Inferior parietal cortex (tissue), 1 donor: ENCODE measurements around the gene GFM1.

ENCODE experiments used
- DNase-seq: peaks from one replicate; pipeline ENCODE4 v3.0.0-alpha.2; 2016; ENCODE audit errors: extremely low spot score

The GFM1 gene

DNA sequence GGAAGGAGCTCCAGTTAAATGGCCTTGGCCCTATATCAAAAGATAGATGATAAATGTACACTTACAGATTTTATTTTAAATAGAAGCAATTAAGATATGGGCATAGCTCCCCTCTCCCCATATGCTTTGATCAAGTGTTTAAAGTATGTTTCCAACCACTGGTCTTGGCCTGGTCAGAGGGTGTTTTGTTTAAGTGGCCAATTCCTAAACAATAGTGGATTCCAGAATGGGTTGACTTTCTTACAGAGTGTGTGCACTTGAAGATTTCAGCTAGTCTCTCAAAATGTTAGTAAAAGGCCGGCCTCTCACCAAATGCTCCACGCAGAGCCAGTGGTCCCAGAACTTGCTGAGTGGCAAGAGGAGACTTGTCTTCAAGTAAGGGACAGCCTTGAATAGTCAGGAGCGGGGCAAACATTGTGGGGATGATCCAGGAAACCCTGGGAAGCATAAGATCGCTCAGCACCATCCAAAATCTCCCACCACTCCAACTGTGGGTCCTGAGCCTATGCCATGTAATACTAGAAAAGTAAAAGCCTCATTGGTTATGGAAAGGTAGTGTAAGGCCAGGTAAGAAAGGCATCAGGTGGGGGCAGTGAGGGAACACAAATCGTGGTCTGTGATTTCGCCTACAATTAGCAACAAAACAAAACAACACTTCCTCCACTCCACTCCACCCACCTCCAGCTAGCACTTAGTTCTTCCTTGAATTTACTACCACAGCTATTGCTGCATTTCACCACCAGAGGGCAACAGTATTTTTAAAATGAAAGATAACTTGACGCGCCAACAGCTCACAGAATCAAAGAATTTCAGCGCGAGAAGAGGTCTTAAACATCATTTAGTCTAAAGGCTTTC lies 83.1 kb downstream of the GFM1 start:
- peak; percentile 89 for DNase-seq

DNA sequence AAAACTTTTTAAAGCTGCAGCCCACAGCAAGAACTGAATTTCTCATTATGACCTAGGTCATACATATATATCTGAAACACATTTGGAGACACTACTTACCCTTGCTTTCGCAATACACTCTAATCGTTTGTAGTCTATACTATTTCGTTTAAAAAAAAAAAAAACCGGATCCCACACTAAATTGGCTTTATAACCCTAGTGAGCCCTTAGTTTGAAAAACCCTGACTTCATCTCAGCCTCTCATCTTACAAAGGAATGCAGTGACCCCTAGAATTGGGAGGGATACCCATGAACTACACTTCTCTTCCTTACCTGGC lies 83.7 kb downstream of the GFM1 start:
- DNase-seq = no peak

DNA sequence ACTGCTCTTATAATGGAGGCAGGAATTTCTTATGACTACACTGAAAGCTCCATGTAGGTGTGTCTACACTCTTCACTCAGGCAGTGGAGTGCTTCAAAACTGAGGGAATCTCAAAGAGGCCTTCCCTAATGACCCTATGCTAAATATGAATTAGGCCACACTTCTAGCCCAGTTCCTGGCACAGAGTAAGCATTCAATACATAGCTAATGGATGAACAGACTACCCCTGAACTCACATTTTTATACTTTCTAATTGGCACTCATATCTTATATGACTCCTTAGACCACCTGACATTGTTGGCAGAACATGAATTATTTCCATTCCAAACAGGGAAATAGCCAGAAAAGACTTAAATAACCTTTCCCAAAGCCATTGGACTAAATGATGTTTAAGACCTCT lies 84.5 kb downstream of the GFM1 start:
- no peak for DNase-seq

DNA sequence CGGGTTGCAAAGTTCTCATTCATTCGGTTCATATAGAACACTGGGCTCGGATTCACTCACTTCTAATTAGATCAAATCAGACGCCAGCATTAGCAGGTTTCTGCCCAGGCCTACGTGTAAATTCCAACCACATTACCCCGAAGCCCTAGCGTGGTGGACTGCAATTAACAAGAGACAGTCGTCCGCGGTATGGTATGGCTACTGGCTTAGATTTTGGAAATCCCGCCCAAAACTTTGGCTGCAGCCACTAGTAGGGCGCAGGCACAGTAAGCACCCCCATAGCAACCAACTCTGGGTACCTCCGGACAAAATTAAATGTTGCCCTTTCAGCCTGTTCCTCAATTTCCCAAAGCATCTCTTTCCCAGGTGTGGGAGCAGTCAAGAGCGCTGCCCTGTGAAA lies 87.2 kb downstream of the GFM1 start:
- DNase-seq = no peak

DNA sequence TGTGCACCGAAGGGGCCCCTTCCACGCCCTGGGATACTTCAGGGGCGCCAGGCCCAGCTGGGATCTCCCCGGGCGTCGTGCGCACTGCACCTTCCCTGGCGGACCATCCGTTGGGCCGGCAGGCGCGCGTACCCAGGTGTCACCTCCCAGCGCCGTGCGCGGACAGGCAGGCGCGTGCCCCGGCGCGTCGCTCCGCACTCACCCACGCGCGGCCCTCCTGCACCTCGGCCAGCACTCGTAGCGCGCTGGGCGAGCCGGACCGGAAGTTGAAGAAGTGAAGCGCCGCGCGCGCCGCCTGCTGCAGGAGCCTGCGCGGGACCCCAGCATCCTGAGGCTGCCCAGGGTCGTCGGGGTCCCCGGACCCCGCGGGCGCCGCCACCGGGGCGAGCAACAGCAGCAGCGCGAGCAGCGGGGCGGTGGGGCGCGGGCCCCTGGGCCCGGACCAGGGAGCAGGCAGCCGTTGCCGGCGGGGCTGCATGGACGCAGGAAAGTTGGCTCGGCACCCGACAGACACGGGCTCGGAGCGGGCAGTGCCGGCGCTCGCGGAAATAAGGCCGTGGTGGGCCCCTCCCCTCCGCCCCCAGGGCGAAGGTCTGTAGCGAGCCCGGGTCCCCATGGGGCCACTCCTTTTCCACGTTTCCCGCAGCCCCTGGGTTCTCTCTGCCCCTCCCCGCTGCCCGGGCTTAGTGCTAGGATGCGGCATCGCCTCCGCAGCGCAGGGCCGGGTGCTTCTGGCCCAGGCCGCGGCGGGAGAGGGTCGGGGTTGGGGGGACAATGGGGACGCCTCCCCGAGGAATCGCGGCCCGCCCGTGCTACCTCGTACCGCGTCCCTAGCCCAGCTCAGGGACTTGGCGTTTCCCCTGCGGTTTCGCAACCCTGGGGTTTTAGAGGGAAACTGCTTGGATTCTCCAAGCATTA lies 87.9 kb downstream of the GFM1 start, which contains the start of gene RARRES1:
TSS of gene RARRES1 (minus strand) at position 520 of the 918 bp plus-strand sequence. CDS start at position 478, 42 bp downstream.
- DNase-seq = no peak

DNA sequence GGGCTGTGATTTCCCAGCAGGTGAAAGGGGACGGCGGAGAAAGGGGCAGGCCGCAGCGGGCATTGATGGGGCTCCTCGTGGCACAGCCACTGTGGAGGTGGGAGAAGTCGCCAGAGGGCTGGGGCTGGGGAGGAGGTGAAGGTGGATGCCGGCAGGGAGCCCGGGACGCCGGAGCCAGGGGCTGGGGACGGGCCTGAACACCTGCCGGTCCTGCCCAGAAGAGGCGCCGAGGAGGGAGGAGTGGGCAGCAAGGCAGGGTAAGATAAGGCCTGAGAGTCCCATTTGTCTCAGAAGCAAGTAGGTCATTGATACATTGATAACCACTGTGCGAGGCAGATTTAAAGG lies 88.5 kb downstream of the GFM1 start:
- no peak for DNase-seq

DNA sequence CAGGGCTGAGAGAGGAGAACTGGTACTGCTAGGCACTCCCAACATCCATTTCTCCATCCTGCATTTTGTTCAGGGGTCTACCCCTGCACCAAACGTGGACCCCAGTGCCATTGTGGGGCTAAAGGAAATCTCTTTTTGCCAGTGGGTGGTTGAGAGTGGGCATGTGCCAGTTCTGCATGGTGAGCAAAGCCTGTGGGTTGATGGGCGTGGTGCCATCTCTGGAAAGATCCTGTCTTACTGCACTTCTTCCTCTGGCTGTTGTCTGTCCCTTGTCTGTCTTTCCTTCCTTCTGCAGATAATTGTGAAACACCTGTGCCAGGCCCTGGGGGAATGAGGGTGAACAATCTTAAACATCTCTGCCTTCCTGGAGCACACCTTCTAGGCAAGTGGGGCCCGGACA lies 89.3 kb downstream of the GFM1 start:
- DNase-seq = no peak

DNA sequence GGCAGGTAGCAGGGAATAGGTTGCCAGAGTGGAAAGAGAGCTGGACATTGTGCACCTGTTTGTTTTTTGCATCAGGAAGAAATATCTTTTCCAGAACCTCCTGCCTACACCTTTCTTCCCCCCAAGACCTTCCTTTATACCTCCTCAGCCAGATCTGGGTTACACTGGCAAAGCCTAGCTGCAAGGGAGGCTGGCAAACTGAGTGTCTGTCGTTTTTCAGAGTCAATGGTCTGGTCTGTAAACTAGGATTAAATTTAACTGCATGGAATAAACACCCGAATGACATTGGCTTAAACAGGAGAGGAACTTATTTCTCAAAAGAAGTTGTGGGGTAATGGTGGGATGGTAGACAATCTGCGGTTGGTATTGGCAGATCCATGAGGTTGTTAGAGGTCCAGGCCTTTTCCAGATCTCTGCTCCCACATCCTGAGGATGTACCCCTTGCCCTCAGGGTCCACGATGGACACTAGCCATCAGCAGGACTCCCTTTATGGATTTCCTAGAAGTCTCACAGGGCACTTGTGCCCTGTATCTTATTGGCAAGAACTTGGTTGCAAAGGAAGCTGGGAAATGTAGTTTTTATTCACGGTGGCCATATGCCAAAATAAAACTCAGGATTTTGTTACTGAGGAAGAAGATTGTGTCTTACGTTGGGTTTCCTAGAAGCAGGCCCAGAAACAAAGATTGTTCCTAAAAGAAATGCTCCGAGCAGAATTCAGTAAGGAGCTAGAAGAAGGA lies 91.1 kb downstream of the GFM1 start:
- DNase-seq = no peak

DNA sequence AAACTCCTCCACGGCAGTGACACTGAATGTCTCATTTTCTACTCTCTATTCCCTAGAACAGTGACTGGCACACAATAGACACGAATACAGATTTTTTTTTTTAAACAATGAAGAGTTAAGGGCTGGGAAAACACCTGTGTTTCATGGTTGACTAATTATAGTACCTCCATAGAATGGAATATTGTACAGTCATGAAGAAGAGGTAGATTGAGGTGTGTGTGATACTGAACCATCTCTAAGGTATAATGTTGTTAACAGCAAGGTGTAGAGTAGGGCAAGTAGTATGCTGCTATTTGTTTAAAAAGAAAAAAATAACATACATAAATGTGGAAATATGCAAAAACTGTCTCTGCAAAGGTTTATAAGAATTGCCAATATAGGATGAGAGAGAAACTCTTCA lies 93.1 kb downstream of the GFM1 start:
- DNase-seq = no peak

DNA sequence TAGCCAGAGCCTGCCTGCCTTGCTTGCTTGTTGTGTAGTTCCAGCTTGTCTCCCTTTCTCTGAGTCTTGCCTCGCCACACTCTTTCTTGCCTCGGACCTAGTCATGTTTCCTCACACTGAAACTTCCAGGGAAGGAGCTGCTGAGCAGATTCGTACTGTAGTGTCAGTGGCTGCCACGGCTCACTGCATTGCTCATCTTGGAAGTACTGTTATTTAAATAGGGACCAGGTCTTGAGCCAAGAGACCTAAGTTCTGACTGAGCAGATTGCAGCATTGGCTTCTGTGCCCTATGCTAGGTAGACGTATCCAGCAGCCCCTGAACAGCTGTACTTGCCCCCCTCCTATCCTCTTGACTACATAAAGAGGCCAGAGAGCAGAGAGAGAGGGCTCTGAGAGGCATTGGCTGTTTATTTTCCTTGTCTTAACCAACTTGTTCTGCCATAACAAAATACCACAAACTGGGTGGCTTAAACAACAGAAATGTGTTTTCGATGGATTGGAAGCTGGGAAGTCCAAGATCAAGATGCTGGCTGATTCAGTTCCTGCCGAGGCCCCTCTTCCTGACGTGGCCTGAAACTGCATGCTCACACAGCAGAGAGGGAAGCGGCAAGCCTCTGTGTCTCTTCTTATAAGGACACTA lies 93.8 kb downstream of the GFM1 start:
- DNase-seq = no peak

DNA sequence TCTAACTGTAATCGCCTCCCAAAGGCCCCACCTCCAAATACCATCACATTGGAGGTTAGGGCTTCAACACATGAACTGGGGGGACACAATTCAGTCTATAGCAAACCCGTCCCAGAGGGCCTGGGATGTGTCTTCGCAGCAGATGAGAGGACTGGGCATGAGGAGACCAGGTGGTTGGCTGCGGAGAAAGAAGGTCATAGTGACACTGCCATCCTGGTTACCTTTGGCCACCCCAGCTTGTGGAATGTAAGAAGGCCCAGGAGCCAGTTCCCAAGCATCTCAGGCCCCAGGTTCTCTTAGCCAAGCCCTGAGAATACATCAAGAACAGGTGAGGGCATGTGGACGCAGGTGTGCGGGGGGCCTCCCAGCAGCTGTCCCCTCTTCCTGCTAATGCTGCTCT lies 94.3 kb downstream of the GFM1 start:
- no peak for DNase-seq

DNA sequence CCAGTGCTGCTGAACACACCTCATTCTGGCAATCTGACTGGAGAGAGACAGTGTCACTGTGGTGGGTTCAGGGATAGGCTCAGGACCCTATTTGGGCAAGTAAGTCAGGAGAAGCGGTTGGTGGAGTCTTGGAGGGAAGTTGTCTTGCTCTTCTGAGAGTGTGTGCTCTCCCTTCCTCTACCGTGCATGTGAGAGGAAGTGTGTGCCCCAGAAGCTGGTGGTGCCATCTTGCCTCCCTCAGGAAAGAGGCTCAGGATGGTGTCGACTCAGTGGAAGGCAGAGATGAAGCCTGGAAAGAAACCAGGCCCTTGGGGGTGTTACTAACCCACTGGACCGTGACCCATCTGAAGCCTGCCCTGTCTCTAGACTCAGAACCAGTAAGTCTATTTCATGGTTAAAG lies 94.8 kb downstream of the GFM1 start:
- no peak for DNase-seq

DNA sequence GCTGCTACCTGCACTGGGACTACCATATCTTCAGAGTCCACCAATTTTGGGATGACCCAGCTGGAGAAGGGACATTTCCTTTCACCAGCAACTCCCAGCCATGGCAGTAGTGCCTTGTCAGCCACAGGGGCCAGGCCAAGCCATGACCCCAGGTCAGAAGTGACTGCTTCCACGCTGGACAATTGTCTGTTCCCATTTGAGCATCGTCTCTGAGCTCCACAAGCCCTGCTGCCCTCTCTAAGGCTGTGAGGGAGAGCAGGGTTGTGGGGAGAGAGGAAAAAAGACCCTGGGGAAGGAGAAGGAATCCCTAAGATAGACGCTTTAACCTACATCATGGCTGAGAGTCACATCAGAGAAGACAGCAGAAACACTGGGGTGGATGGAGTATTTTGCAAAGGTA lies 95.3 kb downstream of the GFM1 start:
- DNase-seq = no peak
